ENCODE data around the gene NUFIP2. TPM values are rescaled to one million over a fixed set of nuclear protein-coding genes. Genes with fewer than 3 reads are reported as not detected.

Gene NUFIP2
- total RNA-seq, 1 donor from 2014 or later = 61.8 TPM

- Mint-ChIP-seq H3K27me3 (no peaks in the 10 kb centered on the region), H3K4me3 (no peak overlapping the region), H3K4me1 (no peaks in the 10 kb centered on the region), H3K9me3 (no peaks in the 10 kb centered on the region), H3K27ac (no peak overlapping the region), H3K36me3 (ENCODE audit: low read depth) (no peaks in the 10 kb centered on the region)
- intact Hi-C loops (cut with micrococcal nuclease) = no loop called here
- TF ChIP-seq CTCF (IDR thresholded peaks at IDR 0.05) = no peak
- ATAC-seq (ENCODE audit: low read depth) = no peak
- DNase-seq = no peak
- CTCF ChIA-PET = no interaction called here
- POLR2A ChIA-PET = no interaction called here
These were observed 37.2 kb upstream of the NUFIP2 start for GRCh38 chr17:29331075-29331707.

DNA sequence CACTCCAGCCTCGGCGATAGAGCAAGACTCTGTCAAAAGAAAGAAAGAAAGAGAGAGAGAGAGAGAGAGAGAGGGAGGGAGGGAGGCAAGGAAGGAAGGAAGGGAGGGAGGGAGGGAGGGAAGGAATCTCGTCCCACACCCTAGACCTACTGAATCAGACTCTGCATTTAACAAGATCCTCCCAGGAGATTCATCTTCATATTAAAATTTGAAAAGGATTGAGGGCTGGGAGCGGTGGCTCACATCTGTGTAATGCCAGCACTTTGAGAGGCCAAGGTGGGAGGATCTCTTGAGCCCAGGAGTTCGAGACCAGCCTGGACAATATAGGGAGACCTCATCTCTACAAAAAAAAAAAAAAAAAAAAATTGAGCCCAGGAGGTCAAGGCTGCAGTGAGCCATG, 33.5 kb upstream of the NUFIP2 start:
- intact Hi-C loops (cut with micrococcal nuclease) = no loop called here
- CTCF ChIA-PET = no interaction called here
- H3K9me3 Mint-ChIP-seq = no peaks in the 10 kb centered on the region
- H3K27me3 Mint-ChIP-seq = no peaks in the 10 kb centered on the region
- TF ChIP-seq CTCF (IDR thresholded peaks at IDR 0.05) = no peak
- H3K4me3 Mint-ChIP-seq = no peak overlapping the region
- no peaks in the 10 kb centered on the region for H3K4me1 Mint-ChIP-seq
- POLR2A ChIA-PET = no interaction called here
- no peaks in the 10 kb centered on the region for H3K36me3 Mint-ChIP-seq (ENCODE audit: low read depth)
- no peak overlapping the region for H3K27ac Mint-ChIP-seq
- no peak for ATAC-seq (ENCODE audit: low read depth)
- DNase-seq = no peak

- DNase-seq = no peak
- no peak for ATAC-seq (ENCODE audit: low read depth)
- Mint-ChIP-seq H3K4me3 (no peak overlapping the region), H3K4me1 (no peaks in the 10 kb centered on the region), H3K27ac (no peak overlapping the region), H3K9me3 (no peaks in the 10 kb centered on the region), H3K36me3 (ENCODE audit: low read depth) (no peaks in the 10 kb centered on the region), H3K27me3 (no peaks in the 10 kb centered on the region)
- no peak for TF ChIP-seq CTCF (IDR thresholded peaks at IDR 0.05)
- ChIA-PET CTCF (no interaction called here), POLR2A (interaction anchor here (0.7 kb wide), 1 partner anchor 279 kb away, joined by 4 read pairs; no protein-coding TSS in a partner anchor)
- intact Hi-C loops (cut with micrococcal nuclease) = no loop called here
These were observed 32.3 kb upstream of the NUFIP2 start for GRCh38 chr17:29326023-29326813.

- ChIA-PET CTCF (no interaction called here), POLR2A (no interaction called here)
- Mint-ChIP-seq H3K4me3 (no peak overlapping the region), H3K36me3 (ENCODE audit: low read depth) (no peaks in the 10 kb centered on the region), H3K27ac (no peak overlapping the region), H3K27me3 (no peaks in the 10 kb centered on the region), H3K9me3 (no peaks in the 10 kb centered on the region), H3K4me1 (no peaks in the 10 kb centered on the region)
- ATAC-seq (ENCODE audit: low read depth) (no peak), DNase-seq (no peak)
- intact Hi-C loops (cut with micrococcal nuclease) = no loop called here
- TF ChIP-seq CTCF (IDR thresholded peaks at IDR 0.05) = no peak
These were observed 28.4 kb upstream of the NUFIP2 start for GRCh38 chr17:29322363-29322762.

GRCh38 chr17:29303386-29303785, 9.4 kb upstream of the NUFIP2 start:
- Mint-ChIP-seq H3K27ac (no peak overlapping the region), H3K36me3 (ENCODE audit: low read depth) (no peaks in the 10 kb centered on the region), H3K27me3 (no peaks in the 10 kb centered on the region), H3K4me1 (peaks cover 9% of the 10 kb centered on the region), H3K4me3 (peak overlapping the region; percentile 32), H3K9me3 (no peaks in the 10 kb centered on the region)
- no peak for ATAC-seq (ENCODE audit: low read depth)
- intact Hi-C loops (cut with micrococcal nuclease) = no loop called here
- TF ChIP-seq CTCF (IDR thresholded peaks at IDR 0.05) = no peak
- POLR2A ChIA-PET = interaction anchor here (0.6 to 2.5 kb wide), 2 partner anchors 9 to 83 kb away, joined by 3 to 17 read pairs; partner anchors contain the start of gene NUFIP2
- no peak for DNase-seq
- CTCF ChIA-PET = interaction anchor here (2.0 kb wide), 1 partner anchor 12 kb away, joined by 7 read pairs; no protein-coding TSS in a partner anchor

All from activated B cell treated with CpG ODN at 0.5 μM for 24 hours (primary cell).